ENCODE results near the gene FAIM2.

FAIM2 gene

DNA sequence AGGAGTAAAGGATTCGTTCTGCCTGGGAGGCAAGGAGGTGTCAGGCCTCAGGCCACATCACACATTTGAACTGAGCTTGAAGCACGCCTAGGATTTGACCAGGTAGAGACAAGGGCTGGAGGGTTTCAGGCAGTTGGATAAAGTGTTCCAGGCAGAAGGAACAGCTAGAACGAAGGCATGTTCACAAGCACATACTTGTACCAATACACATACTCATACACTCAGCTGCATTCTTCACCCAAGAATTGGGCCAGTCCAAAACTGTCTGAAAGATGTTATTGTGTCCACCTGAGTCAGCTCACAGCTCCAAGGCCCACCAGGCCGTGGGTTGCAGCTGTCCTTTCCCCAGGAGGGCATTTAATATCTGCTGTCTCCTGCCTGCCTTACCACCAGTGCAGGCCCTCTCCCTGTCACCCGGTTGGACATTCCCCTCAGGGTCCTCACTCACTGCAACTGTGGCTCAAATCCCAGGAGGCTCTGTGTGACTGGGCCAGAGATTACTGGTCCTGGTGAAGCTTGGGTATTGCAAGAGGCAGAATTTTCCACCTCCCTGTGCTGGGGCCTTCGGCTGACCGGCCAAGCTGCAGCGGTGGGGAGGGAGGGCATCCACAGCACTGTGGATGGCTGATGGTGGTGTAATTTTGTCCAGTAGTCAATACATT lies 34.1 kb upstream of the FAIM2 start:
- no peak for DNase-seq (ENCODE audit: insufficient read length, low spot score)
- TF ChIP-seq, protein P1, sequence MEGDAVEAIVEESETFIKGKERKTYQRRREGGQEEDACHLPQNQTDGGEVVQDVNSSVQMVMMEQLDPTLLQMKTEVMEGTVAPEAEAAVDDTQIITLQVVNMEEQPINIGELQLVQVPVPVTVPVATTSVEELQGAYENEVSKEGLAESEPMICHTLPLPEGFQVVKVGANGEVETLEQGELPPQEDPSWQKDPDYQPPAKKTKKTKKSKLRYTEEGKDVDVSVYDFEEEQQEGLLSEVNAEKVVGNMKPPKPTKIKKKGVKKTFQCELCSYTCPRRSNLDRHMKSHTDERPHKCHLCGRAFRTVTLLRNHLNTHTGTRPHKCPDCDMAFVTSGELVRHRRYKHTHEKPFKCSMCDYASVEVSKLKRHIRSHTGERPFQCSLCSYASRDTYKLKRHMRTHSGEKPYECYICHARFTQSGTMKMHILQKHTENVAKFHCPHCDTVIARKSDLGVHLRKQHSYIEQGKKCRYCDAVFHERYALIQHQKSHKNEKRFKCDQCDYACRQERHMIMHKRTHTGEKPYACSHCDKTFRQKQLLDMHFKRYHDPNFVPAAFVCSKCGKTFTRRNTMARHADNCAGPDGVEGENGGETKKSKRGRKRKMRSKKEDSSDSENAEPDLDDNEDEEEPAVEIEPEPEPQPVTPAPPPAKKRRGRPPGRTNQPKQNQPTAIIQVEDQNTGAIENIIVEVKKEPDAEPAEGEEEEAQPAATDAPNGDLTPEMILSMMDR (IDR thresholded peaks at IDR 0.05; ENCODE audit: insufficient read depth, missing control alignments): no peak
- FAIRE-seq: no peak

DNA sequence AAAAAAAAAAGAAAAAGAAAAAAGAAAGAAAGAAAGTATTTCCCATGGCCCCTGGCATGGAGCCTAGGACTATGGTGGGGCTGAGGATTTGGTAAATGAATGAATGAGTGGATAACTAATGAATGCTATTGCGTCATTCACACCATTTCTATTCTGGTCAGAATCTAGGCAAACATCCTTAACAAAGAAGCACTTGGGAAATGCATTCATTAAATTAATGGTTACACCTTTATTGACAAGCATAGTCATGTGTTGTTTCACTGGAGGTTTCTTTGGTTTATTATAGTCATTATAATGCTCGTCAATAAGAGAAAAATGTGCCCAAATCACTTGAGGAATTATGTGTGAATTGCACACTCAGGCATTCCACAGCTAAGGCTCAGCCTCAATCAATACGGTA lies 33.2 kb upstream of the FAIM2 start:
- DNase-seq (ENCODE audit: insufficient read length, low spot score): no peak
- TF ChIP-seq, protein P1 (IDR thresholded peaks at IDR 0.05; ENCODE audit: insufficient read depth, missing control alignments): no peak
- no peak for FAIRE-seq

DNA sequence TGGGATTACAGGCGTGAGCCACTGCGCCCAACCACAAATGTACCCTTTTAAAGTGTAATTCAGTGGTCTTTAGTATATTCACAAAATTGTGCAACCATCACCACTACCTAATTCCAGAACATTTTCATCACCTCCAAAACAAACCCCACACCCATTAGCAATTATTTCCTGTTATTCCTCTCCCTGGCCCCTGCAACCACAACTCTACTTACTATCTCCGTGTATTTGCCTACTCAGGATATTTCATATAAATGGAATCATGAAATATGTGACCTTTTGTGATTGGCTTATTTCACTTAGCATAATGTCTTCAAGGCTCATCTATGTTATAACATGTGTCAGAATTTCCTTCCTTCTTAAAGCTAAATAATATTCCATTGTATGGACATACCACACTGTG lies 30.8 kb upstream of the FAIM2 start:
- DNase-seq (ENCODE audit: insufficient read length, low spot score): no peak
- TF ChIP-seq, protein P1 (IDR thresholded peaks at IDR 0.05; ENCODE audit: insufficient read depth, missing control alignments): no peak
- FAIRE-seq: no peak

DNA sequence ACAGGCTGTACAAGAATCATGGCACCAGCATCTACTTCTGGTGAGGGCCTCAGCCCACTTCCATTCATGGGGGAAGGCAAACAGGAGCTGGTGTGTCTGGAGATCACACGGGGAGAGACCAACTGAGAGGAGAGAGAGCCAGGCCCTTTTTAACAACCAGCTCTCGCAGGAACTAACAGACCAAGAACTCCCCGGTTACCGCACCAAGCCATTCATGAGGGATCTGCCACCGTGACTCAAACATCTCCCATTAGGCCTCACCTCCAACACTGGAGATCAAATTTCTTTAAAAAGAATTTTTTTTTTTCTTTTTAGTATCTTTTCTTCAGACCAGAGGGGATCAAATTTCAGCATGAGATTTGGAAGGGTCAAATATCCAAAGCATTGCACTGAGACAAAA lies 30.1 kb upstream of the FAIM2 start:
- DNase-seq (ENCODE audit: insufficient read length, low spot score) (no peak), FAIRE-seq (no peak)
- TF ChIP-seq, protein P1 (IDR thresholded peaks at IDR 0.05; ENCODE audit: insufficient read depth, missing control alignments): no peak

DNA sequence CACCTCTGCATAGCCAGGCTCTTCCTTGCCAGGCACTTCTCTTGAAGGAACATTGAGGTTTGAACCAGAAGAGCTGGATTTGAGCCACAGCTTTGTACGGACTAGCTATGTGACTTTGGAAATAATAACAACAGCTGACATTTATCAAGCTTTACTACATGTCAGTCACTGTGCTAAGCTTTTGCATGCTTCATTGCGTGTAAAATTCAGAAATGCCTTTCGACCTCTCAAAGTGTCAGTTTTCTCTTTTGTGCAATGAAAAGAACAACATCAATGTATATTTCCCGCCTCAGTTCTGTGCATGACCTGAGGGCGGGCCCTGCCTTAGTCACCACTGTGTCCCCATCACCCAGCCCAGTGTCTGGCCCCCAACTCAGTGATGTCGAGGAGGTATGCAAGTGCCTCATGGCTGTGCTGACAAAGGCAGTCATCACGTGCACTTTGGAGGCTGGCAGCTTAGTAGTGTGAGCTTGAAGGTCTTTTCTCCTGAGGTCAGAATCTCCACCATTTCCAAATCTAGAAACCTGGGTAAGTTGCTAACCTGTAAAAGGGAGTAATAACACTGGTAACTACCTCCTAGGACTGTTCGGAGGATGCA lies 28.9 kb upstream of the FAIM2 start:
- FAIRE-seq (no peak), DNase-seq (ENCODE audit: insufficient read length, low spot score) (no peak)
- TF ChIP-seq, protein P1 (IDR thresholded peaks at IDR 0.05; ENCODE audit: insufficient read depth, missing control alignments): no peak

DNA sequence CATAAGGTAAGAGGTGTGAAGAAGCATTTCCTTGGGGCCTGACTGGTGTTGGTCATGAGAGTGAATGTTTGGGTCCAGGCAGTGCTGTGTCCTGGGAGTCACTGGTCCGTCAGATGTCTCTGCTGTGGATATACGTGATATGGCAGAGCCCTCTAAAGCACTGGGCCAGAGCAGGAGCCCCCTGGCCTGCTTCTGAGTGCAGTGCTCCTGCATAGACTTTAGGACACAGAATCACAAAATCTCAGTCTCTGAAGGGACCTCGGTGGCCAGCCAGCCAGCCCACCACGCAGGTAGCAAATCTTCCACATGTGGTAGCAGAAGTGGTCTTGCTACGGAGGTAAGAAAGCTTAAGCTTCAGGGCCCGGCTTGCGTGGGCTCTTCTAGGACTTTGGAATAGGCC lies 28.3 kb upstream of the FAIM2 start:
- TF ChIP-seq, protein P1 (IDR thresholded peaks at IDR 0.05; ENCODE audit: insufficient read depth, missing control alignments): no peak
- DNase-seq (ENCODE audit: insufficient read length, low spot score): no peak
- no peak for FAIRE-seq
